Activated CD4-positive, alpha-beta T cell treated with anti-CD3 and anti-CD28 coated beads, Interleukin-2, Interleukin-6, amounts not matched to agents 100 ng/mL and 50 ng/mL, durations not matched to agents 16 hours and 8 hours (primary cell): ENCODE results near the gene ULK2.
"Not testable (repeated sequence)": the region's sequence is repeated elsewhere in the genome, so short reads cannot be mapped to it uniquely, and the experiment has no call there.

Experiments
- DNase-seq: peaks from one replicate; pipeline ENCODE4 v3.0.0-alpha.2; 2020

Gene ULK2

DNA sequence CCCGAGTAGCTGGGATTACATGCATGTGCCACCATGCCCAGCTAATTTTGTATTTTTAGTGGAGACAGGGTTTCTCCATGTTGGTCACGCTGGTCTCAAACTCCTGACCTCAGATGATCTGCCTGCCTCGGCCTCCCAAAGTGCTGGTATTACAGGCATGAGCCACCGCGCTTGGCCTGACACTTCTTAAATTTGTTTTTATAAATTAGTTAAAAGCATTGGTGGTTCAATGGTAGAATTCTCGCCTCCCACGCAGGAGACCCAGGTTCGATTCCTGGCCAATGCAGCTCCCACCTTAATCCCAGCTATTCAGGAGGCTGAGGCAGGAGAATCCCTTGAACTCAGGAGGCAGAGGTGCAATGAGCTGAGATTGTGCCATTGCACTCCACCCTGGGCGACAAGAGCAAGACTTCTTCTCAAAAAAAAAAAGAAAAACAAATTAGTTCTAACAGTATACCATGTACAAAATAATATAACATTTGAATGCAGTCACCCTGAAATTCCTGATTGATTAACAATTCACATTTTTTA lies 7.0 kb downstream of the ULK2 start:
- not testable (repeated sequence) for DNase-seq

DNA sequence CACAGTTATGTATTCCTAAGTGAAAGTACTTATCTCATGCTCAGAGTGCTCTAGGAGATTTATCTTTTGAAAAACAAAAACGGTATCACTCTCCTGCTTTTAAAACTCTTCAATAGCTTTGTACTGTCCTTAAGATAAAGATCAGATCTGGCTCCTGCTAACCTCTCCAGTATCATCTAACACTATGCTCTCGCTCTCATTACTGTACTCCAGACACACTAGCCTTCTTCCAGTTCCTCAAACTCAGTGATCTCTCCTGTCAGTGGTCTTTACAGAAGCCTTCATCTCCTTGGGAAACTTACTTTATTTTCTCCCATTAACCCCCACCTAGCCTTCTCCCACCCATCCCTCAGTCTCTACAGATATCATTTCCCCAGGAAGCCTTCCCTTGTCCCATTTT lies 10.1 kb downstream of the ULK2 start:
- DNase-seq = no peak

DNA sequence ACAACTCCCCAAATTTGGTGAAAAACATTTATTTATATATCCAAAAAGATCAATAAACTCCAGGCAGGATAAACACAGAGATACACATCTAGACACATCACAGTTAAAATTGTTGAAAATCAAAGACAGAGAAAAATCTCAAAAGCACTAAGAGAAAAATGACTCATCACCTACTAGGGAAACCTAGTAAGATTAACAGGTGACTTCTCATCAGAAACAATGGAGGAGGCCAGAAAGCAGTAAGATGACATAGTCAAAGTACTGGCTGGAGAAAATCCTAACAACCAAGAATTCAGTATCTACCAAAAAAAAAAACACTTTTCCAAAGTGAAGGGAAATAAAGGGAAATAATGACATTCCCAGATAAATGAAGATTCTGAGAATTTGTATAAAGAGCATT lies 33.8 kb downstream of the ULK2 start:
- DNase-seq = no peak

- no peak for DNase-seq
Observed at GRCh38 chr17:19830061-19830460, 37.7 kb downstream of the ULK2 start.

DNA sequence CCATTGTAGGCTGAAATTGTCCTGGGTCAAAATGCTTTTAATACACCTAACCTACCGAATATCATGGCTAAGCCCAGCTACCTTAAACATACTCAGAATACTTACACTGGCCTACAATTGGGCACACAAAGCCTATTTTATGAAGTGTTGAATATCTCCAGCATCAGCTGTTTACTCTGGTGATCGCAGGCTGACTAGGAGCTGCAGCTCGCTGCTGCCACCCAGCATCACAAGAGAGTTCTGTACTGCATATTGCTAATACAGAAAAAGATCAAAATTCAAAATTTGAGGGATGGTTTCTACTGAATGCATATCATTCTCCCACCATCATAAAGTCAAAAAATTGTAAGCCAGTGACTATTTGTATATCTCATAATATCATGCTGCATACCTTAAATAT lies 55.3 kb downstream of the ULK2 start:
- DNase-seq = peak; percentile 9

- no peak for DNase-seq
Observed at GRCh38 chr17:19805006-19805405, 62.7 kb downstream of the ULK2 start.

DNA sequence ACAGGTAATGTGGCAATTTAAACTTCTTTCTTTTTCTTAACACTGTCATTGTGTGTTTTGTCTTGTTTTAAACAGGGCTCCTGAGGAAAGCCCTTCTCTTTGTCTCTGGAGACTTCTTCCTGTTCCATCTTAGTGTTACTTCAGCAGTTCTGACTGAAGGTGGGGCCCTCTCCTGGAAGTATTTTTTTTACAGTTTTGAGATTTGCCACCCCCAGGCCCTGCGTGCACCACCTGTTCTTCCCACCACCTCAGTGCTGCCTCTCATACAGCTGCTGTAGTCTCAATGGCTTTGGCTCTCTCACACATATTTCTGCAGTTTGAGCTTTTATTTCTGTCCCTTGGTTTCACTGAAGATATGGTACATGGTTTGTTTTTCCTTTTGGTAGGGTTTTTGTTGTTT lies 67.2 kb downstream of the ULK2 start:
- DNase-seq = no peak

DNA sequence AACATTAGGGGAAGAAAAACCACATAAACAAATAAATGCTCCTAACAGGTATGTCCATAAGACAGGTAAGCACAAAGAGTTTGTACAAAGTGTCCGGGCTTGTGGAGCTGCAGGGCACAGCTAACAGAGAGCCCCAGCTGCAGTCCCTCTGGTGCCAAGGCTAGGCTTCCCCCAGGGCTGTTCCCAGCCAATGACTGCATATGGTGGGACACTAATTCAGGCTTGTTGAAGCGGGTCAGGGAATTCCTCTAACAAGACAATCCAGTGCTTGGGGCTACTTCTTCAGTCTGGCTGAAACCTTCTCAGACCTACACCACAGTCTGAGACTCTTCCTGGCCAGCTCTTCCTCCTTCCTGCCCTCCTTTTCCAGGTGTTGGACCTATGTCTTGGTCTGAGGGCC lies 67.9 kb downstream of the ULK2 start:
- no peak for DNase-seq

DNA sequence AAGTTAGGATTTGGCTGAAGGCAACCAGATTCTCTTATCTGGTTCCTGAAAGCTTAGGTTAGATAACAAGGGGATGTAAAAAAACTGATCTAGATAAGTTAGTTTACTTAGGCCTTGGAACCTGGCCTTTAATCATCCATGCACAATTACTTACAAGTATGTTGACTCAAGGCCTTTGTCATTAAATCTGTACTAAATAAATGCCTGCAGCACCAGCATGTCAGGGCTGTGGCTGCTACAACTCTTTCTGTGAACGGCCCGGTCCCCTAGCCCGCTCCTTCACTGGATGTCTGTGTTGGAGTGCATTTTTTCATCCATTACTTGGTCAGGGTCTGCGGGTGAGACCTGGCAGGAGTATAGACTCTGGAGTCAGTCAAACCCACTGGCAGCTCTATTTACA lies 71.3 kb downstream of the ULK2 start:
- no peak for DNase-seq

- DNase-seq = no peak
Observed at GRCh38 chr17:19791918-19792550, 75.7 kb downstream of the ULK2 start.

GRCh38 chr17:19787733-19788357 lies 79.9 kb downstream of the ULK2 start:
- DNase-seq = peak; percentile 37

DNA sequence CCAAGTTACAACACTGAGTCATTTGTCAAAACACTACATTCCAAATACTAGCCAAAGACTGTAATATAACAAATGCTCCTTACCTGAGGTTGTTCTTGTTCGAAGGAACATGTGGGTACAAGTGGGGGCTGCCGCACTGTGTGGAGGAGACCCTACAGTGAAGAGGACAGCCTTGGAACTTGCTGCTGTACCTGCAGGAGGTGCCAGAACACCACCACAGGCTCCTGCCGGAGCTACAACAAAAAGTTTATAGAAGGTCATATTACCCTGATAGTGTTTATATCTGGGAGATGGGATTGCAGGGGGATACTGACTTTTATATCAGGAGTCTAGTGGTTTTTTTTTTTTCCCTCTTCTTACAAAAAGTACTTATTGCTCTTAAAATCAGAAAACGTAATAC lies 81.9 kb downstream of the ULK2 start:
- DNase-seq = no peak

DNA sequence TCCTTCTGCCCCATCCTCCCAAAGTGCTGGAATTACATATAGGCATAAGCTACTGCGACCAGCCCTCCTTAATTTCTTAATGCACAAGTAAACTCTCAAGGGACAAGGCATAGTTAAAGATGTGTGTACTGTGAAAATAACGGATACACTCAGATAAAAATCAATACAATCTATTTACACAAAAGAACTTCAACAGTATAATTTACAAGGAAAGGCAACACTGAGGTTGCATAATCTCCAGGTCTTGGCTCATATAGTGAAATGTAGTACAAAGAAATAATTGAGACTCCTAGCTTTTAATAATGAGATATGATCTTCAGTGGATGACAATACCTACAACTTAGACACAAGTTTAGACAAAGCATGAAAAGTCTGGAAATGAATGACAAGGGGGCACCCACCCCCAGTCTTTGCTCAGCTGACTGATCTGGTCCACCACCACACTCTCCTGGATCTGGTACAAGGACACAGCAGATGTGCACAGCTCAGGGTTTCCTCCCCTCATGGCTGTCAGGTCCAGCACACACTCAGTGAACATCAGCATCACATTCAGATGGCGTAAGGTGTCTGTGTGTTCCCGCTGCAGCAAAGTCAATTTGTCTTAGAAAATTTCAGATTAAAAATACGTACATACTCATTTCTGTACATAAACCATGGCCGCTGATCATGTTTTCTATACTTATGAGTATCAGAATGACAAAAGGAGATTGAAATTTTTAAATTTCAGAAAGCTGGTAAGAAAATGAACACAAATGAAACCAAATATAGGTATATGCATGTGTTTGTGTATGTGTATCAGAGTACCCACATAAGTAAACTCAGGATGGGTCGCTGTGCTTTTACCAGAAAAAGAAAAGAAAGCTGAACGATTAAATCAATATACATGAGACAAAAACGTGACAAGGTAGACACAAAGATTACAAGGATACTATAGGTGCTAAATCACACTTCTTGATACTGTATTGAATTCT lies 86.0 kb downstream of the ULK2 start:
- peak; percentile 50 for DNase-seq

- DNase-seq = no peak
Observed at GRCh38 chr17:19780846-19781245, 86.9 kb downstream of the ULK2 start.

DNA sequence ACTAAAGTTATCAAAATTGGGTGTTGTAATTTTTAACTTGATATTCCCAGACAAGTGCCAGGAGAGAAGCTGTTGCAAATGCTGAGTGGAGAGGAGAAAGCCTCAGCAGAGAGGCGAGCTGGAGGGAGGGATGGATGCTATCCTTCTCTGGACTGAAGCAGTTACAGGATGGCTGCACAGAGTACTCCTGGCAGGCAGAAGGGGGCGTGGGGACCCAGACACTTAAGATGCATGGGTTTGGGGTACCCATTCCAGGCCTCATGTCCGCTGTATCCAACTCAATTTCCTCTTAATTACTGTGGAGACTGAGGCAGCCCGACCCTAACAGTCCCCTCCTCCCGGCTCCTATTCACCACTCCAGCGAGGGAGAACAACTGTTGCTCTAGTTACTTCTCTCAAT lies 94.2 kb downstream of the ULK2 start:
- DNase-seq = no peak

- peak; percentile 60 for DNase-seq
Observed at GRCh38 chr17:19771971-19772630, 95.6 kb downstream of the ULK2 start.

- no peak for DNase-seq
Observed at GRCh38 chr17:19770985-19771735, 96.6 kb downstream of the ULK2 start.

GRCh38 chr17:19769946-19770652 lies 97.6 kb downstream of the ULK2 start:
- no peak for DNase-seq

- DNase-seq = peak; percentile 25
Observed at GRCh38 chr17:19768046-19768782, 99.5 kb downstream of the ULK2 start.

DNA sequence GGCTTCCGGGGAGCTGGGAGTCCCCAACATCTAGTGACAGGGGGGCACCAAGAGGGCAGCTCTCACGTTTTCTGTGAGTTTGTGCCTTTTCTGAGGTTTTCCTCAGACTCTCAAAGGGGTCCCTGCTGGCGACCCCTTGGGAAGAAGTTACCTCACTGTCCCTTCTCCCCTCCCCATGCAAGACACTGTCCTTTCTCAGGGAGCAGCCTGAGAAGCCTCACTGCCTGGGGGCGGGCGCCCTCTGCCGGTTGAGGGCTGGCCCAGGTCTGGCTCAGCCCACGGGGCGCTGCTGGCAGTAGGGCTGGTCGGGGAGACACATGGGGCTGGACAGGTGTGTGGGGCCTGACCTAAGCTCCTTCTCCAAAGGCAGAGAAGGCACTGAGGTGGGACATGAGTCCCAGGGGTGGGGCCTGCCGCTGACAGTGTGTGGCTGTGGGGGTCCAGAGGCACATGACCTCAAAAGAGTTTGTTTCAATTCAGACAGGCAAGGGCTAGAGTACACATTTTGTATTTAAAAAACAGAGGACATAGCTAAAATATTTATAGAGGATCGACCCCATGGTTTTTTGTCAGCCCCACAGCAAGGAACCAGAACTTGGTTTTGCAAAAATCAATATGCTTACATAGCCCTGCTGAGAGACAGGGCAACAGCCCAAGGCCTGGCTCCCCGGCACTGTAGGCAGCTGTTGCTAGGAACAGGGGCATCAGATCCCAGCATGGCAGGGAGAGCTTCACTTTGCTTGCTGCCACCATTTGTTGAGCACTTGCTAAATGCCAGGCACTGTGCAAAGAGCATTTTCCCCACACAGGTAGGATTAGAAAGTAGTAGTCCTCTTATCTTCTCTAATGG lies 101.1 kb downstream of the ULK2 start:
- DNase-seq = peak; percentile 86
